GM12891 (cell line): ENCODE data around the gene EBI3.

Source experiments
- PAX5 ChIP-seq: IDR thresholded peaks from 2 replicates; pipeline ENCODE4 v1.6.1; 2011; ENCODE audit warnings: low read length, moderate library complexity, mild to moderate bottlenecking; ENCODE audit not compliant: insufficient read depth, severe bottlenecking
- POLR2A ChIP-seq: IDR thresholded peaks from 2 replicates; pipeline ENCODE4 v1.6.1; 2011; ENCODE audit warnings: low read depth, low read length, control low read depth
- POLR2AphosphoS5 ChIP-seq: IDR thresholded peaks from 2 replicates; pipeline ENCODE4 v1.6.1; 2011; ENCODE audit warnings: low read depth, low read length, control low read depth
- POU2F2 ChIP-seq: IDR thresholded peaks from 2 replicates; pipeline ENCODE4 v1.6.1; 2011; ENCODE audit warnings: low read depth, mild to moderate bottlenecking, control low read depth, low read length, moderate library complexity
- TAF1 ChIP-seq: IDR thresholded peaks from 2 replicates; pipeline ENCODE4 v1.6.1; 2011; ENCODE audit warnings: low read depth, low read length, control low read depth

GRCh38 chr19:4216846-4217245, 12.5 kb upstream of the EBI3 start:
- TF ChIP-seq TAF1, result no peak
- no peak for TF ChIP-seq PAX5
- no peak for TF ChIP-seq POLR2A
- TF ChIP-seq POLR2AphosphoS5, result no peak
- TF ChIP-seq POU2F2, result no peak
